Germinal center (tissue), 1 donor: ENCODE data around the gene PFKFB1.

Experiments used
- DNase-seq: peaks from one replicate; pipeline ENCODE4 v3.0.0; 2012; ENCODE audit warnings: mixed read lengths, low spot score

PFKFB1 gene

DNA sequence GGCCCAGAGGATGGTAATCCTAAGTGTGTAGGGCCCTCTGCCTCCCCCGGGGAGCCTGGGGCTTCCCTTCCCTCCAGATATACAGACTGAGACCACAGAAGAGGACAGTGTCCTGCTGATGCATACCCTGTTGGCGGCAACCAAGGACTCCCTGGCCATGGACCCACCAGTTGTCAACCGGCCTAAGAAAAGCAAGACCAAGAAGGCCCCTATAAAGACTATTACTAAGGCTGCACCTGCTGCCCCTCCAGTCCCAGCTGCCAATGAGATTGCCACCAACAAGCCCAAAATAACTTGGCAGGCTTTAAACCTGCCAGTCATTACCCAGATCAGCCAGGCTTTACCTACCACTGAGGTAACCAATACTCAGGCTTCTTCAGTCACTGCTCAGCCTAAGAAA lies 71.4 kb downstream of the PFKFB1 start:
- DNase-seq: no peak

DNA sequence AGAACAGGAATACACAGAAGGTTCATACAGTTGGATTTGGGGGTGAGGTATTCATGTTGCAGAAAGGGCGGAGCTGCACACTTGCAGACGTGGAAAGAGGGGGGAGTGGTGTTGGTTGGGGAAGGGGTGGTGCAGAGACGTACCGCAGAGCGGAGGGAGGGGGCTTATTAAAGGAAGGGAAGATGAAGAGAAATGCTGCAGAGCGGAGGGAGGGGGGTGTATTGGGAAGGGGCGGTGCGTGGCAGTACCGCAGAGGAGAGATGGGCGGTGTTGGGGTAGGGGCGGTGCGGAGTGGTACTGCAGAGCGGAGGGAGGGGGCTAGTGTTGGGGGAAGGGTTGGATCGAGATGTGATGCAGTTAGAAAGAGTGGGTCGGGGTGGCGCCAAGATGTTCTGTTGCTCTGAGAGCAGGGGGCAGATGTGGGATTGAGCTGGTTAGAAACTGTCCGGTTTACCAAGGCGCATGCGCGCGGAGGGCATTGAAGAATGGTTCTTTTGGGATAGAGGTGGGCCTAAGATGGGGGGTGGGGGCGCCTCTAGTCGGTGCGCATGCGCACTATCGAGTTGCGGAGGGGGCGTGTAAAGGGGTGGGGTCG lies 72.5 kb downstream of the PFKFB1 start:
- peak; percentile 33 for DNase-seq

DNA sequence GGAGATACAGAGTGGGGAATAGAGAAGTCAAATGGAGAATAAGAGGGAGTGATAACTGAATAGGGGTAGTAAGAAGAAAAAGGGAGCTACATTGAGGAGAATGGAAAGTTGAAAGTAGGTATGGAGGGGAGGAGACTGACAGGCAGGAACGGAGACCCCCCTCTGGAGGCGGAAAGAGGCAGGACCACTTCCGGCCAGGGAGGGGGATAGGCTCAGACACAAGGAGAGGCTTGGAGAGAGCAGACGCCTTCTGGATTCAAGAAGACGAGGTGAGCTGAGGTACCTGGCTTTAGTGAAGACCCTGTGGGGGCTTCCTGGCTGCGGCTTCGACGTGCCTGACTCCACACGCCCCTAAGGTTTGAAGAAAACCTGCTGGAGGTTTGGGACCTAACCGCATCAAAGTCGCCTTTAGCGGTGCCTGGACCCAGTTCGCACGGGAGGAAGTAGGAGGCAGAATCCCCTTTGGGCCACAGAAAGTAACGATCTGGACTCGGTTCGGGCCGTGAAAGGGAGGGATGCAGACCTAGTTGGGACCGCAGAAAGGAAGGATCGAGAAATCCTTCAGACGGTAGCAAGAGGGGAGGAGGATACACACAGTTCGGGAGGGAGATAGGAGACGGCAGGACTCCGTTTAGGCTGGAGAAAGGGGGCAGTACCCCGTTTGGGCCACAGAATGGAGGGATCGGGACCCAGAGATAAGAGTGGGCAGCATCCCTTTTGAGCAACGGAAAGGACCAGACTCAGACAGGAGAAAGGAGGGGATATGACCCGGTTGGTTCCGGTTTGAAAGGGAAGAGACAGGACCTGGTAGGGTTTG lies 73.2 kb downstream of the PFKFB1 start, which contains the start of gene TRO:
Gene TRO (plus strand): TSS at position 215 of the 817 bp plus-strand sequence. CDS start 1,423 bp downstream, outside the sequence.
- DNase-seq: no peak

DNA sequence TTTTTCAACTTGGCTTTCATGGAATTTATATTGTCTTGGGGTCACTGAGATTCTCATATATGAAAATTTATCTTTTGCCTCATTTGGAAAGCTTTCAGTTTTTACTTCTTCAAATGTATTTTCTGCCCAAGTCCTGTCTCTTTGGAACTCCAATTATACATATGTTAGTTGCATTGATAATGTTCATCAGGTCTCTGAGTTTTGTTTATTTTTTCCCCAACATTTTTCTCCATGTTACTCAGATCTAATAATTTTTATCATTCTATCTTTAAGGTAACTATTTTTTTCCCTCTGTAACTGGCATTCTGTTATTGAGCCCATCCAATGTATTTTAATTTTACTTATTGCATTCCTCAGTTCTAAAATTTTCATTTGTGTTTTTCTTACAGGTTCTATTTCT lies 84.0 kb downstream of the PFKFB1 start:
- no peak for DNase-seq

DNA sequence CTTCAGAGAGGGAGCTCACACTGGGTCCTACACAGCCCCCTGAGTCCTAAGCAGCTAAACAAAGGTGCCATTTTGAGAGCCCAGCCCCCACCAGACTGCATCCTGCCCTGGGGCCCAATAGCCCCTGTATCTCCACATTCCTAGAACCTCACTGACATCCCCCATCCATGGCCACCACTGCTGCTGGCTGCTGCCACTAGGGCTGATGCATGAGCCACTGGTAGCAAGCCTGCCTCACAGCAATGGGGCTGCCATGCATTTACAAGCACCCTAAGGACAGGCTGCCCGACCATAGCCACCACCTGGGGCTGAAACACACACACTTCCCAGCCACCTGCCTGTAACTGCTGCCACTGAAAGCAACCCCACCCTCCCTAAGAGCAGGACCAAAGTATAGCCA lies 99.8 kb downstream of the PFKFB1 start:
- DNase-seq: no peak

DNA sequence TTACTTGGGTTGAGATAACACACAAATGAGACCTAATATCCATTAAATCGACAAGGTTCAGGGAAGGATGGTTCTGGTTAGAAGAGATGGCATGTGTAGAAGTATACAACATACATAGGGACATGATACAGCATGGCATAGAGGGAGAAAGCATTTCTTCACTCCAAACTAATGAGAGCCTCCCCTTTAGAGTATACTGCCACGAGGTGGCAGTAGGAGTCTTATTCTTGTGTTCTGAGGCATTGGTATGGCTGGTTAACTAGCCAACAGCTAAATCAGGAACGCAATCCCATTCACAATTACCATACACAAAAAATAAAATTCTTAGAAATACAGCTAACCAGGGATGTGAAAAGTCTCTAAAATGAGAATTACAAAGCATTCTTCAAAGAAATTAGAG lies 102.4 kb downstream of the PFKFB1 start:
- peak; percentile 1 for DNase-seq

DNA sequence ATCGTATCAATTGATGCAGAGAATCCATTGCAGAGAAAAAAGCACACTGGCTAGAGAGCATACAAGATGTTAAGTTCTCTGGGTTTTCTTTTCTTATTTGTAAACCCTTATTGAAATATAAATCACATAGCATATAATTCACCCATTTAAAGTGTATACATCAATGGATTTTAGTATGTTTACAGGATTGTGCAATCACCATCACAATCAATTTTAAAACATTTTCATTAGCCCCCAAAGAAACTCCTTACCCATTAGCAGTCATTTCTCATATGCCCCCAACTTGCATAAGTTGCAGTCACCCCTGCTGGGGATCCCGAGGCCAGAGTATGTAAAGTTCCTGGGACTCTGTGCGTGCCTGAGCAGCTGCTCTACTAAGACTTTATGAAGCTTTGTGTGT lies 108.2 kb downstream of the PFKFB1 start:
- DNase-seq: no peak
